Activated T-cell treated with anti-CD3 and anti-CD28 coated beads, Interleukin-2, amount 50 U/mL, for 24 hours (primary cell): ENCODE measurements around the gene CDC42EP4.

Experiments used
- DNase-seq: peaks from one replicate; pipeline ENCODE4 v3.0.0-alpha.2; 2020
- H3K27ac Mint-ChIP-seq: 2 replicates; pipeline ENCODE4 v1.8.0; 2020; ENCODE audit warnings: mild to moderate bottlenecking, mixed read lengths
- H3K27me3 Mint-ChIP-seq: 2 replicates; pipeline ENCODE4 v1.8.0; 2020; ENCODE audit warnings: mixed read lengths
- H3K36me3 Mint-ChIP-seq: 2 replicates; pipeline ENCODE4 v1.8.0; 2020; ENCODE audit warnings: low read depth, mixed read lengths
- H3K4me1 Mint-ChIP-seq: 2 replicates; pipeline ENCODE4 v1.8.0; 2020; ENCODE audit warnings: low read depth, mixed read lengths
- H3K4me3 Mint-ChIP-seq: 2 replicates; pipeline ENCODE4 v1.8.0; 2020; ENCODE audit warnings: mild to moderate bottlenecking, moderate library complexity, mixed read lengths
- H3K9me3 Mint-ChIP-seq: 2 replicates; pipeline ENCODE4 v1.8.0; 2020; ENCODE audit warnings: mixed read lengths

The CDC42EP4 gene

DNA sequence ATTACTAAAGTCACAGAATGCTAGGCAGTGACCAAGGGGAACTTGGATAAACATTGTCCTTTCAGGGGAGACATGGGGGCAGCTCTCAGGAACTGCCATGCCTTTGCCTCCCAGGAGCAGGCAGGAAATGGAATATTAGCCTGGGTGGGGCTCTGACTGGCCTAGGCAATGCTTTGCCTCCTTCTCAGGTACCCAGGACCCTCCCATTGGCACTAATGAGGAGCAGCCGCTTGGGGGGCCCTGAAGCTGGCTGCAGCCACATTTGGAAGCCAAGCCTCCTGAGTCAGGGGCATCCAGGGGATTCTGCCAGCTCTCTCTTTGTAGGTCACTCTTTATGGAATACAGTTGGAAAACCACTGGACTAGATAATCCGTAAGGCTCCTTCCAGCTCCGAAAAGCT lies 55.6 kb downstream of the CDC42EP4 start:
- Mint-ChIP-seq H3K27me3 (no peaks in the 10 kb centered on the region), H3K9me3 (no peaks in the 10 kb centered on the region), H3K36me3 (no peaks in the 10 kb centered on the region), H3K4me1 (peaks cover 4% of the 10 kb centered on the region), H3K4me3 (no peak overlapping the region), H3K27ac (no peak overlapping the region)
- DNase-seq: no peak

- H3K27ac Mint-ChIP-seq: no peak overlapping the region
Measured at GRCh38 chr17:73255671-73256181, 56.1 kb downstream of the CDC42EP4 start.

GRCh38 chr17:73251871-73252270 lies 59.9 kb downstream of the CDC42EP4 start:
- Mint-ChIP-seq H3K27me3 (no peaks in the 10 kb centered on the region), H3K27ac (no peak overlapping the region), H3K36me3 (peaks cover 20% of the 10 kb centered on the region), H3K4me1 (peaks cover 4% of the 10 kb centered on the region), H3K9me3 (no peaks in the 10 kb centered on the region), H3K4me3 (no peak overlapping the region)
- DNase-seq: no peak

More at GRCh38 chr17:73255671-73256181, 56.1 kb downstream of the CDC42EP4 start:
- Mint-ChIP-seq H3K27me3 (no peaks in the 10 kb centered on the region), H3K4me1 (peaks cover 4% of the 10 kb centered on the region), H3K4me3 (no peak overlapping the region), H3K36me3 (no peaks in the 10 kb centered on the region), H3K9me3 (no peaks in the 10 kb centered on the region)
- DNase-seq: peak; percentile 74

- H3K27ac Mint-ChIP-seq: no peak overlapping the region
- peaks cover 26% of the 10 kb centered on the region for H3K36me3 Mint-ChIP-seq
- DNase-seq: no peak
- H3K9me3 Mint-ChIP-seq: no peaks in the 10 kb centered on the region
- no peak overlapping the region for H3K4me3 Mint-ChIP-seq
- no peaks in the 10 kb centered on the region for H3K27me3 Mint-ChIP-seq
- peaks cover 4% of the 10 kb centered on the region for H3K4me1 Mint-ChIP-seq
Measured at GRCh38 chr17:73250851-73251640, 60.8 kb downstream of the CDC42EP4 start.

- no peaks in the 10 kb centered on the region for H3K27me3 Mint-ChIP-seq
- H3K27ac Mint-ChIP-seq: no peak overlapping the region
- DNase-seq: no peak
- H3K9me3 Mint-ChIP-seq: no peaks in the 10 kb centered on the region
- no peak overlapping the region for H3K4me3 Mint-ChIP-seq
- H3K4me1 Mint-ChIP-seq: no peaks in the 10 kb centered on the region
- peaks cover 38% of the 10 kb centered on the region for H3K36me3 Mint-ChIP-seq
Measured at GRCh38 chr17:73249700-73250099, 62.1 kb downstream of the CDC42EP4 start.

- Mint-ChIP-seq H3K27ac (no peak overlapping the region), H3K4me1 (no peaks in the 10 kb centered on the region), H3K4me3 (no peak overlapping the region), H3K36me3 (peaks cover 47% of the 10 kb centered on the region), H3K27me3 (no peaks in the 10 kb centered on the region), H3K9me3 (no peaks in the 10 kb centered on the region)
- no peak for DNase-seq
Measured at GRCh38 chr17:73248532-73248931, 63.3 kb downstream of the CDC42EP4 start.

DNA sequence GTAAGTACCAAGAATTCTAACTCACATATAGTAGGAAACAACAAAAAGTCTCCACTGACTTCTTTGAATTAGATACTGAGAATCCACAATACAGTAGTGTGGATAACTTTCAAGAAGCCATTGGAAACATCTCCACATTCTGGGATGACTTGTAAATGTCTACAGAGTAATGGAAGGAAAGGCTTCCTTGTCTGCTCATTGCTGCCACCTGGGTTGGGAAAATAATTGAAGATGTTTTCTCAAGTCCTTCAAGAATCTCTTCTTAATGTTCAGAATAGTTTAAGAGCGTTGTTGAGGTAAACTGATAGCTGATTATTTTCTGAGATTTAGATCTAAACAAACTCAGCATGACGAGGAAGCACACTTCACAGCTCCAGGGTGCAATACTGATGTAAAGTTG lies 64.1 kb downstream of the CDC42EP4 start:
- Mint-ChIP-seq H3K4me3 (no peak overlapping the region), H3K27ac (no peak overlapping the region), H3K4me1 (no peaks in the 10 kb centered on the region), H3K36me3 (peaks cover 52% of the 10 kb centered on the region), H3K9me3 (no peaks in the 10 kb centered on the region), H3K27me3 (no peaks in the 10 kb centered on the region)
- no peak for DNase-seq

DNA sequence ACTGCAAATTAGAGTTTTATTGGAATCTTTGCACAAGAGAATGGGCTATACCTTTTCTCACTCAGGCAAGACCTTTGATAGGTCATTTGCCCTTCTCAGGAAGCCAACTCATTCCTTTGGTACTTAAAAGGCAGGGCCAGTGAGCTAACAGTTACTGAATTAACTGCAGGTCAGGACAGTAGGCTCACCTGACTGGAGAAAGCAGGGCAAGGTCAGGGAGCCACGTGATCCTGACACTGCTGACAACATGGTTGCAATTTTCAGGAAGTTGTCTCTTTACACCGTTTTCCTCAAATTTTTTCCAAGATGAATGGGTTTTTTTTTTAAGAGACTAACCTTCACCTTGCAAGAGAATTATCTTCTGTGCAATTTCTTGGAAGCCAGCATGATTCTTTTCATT lies 71.2 kb downstream of the CDC42EP4 start:
- Mint-ChIP-seq H3K27ac (no peak overlapping the region), H3K36me3 (peaks cover 91% of the 10 kb centered on the region), H3K4me3 (no peak overlapping the region), H3K4me1 (peaks cover 48% of the 10 kb centered on the region), H3K9me3 (no peaks in the 10 kb centered on the region), H3K27me3 (no peaks in the 10 kb centered on the region)
- no peak for DNase-seq

- DNase-seq: no peak
- Mint-ChIP-seq H3K4me1 (peaks cover 60% of the 10 kb centered on the region), H3K9me3 (no peaks in the 10 kb centered on the region), H3K4me3 (peak overlapping the region; percentile 39), H3K27ac (peak overlapping the region; percentile 78), H3K36me3 (peaks cover 88% of the 10 kb centered on the region), H3K27me3 (no peaks in the 10 kb centered on the region)
Measured at GRCh38 chr17:73237714-73238113, 74.1 kb downstream of the CDC42EP4 start.

DNA sequence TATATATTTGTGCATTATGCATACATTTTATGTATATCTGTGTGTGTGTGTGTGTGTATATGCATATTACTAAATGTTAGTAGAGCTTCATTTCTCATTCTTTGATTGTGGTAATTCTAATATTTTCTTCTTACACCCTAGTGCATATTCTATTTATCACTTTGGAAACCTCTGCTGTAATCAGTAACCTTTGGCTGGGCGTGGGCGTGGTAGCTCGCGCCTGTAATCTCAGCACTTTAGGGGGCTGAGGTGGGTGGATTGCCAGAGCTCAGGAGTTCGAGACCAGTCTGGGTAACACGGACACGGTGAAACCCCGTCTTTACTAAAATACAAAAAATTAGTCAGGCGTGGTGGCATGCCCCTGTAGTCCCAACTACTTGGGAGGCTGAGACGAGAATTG lies 77.1 kb downstream of the CDC42EP4 start:
- peaks cover 64% of the 10 kb centered on the region for H3K4me1 Mint-ChIP-seq
- no peak overlapping the region for H3K4me3 Mint-ChIP-seq
- no peak for DNase-seq
- no peaks in the 10 kb centered on the region for H3K27me3 Mint-ChIP-seq
- H3K36me3 Mint-ChIP-seq: peaks cover 74% of the 10 kb centered on the region
- no peak overlapping the region for H3K27ac Mint-ChIP-seq
- no peaks in the 10 kb centered on the region for H3K9me3 Mint-ChIP-seq
